Inflammatory macrophage treated with lipopolysaccharide for 1 hour (primary cell): ENCODE results near the gene COL27A1.
A peak's percentile ranks its signal among the peaks of the same experiment; 100 is the strongest.

Source experiments
- DNase-seq, 2 donors: peaks; one replicate each; pipeline ENCODE4 v3.0.0-alpha.2; 2020 to 2022

COL27A1 gene

GRCh38 chr9:114229295-114229694, 74.0 kb downstream of the COL27A1 start:
- DNase-seq = no peak

GRCh38 chr9:114230068-114230467, 74.7 kb downstream of the COL27A1 start:
- no peak for DNase-seq

- DNase-seq = no peak
Measured at GRCh38 chr9:114231273-114231672, 75.9 kb downstream of the COL27A1 start.

- DNase-seq = no peak
Measured at GRCh38 chr9:114231719-114232449, 76.5 kb downstream of the COL27A1 start.

GRCh38 chr9:114233491-114234185, 78.3 kb downstream of the COL27A1 start:
- no peak for DNase-seq

GRCh38 chr9:114235033-114235661, 79.8 kb downstream of the COL27A1 start:
- peak; percentile 6 to 16 for DNase-seq

- no peak for DNase-seq
Measured at GRCh38 chr9:114236391-114237138, 81.2 kb downstream of the COL27A1 start.

GRCh38 chr9:114237247-114237646, 81.9 kb downstream of the COL27A1 start:
- no peak for DNase-seq

GRCh38 chr9:114237781-114238180, 82.4 kb downstream of the COL27A1 start:
- DNase-seq = no peak

- DNase-seq = no peak
Measured at GRCh38 chr9:114238472-114238871, 83.1 kb downstream of the COL27A1 start.

GRCh38 chr9:114238891-114239875, 83.8 kb downstream of the COL27A1 start:
- peak; percentile 1 to 2 for DNase-seq

GRCh38 chr9:114240216-114240615, 84.9 kb downstream of the COL27A1 start:
- DNase-seq = no peak

- DNase-seq = no peak
Measured at GRCh38 chr9:114240647-114241558, 85.6 kb downstream of the COL27A1 start.

GRCh38 chr9:114242837-114243236, 87.5 kb downstream of the COL27A1 start:
- DNase-seq = no peak

- no peak for DNase-seq
Measured at GRCh38 chr9:114243240-114243639, 87.9 kb downstream of the COL27A1 start.

- DNase-seq = no peak
Measured at GRCh38 chr9:114244570-114244969, 89.2 kb downstream of the COL27A1 start.

- no peak for DNase-seq
Measured at GRCh38 chr9:114246558-114246957, 91.2 kb downstream of the COL27A1 start.

- DNase-seq = no peak
Measured at GRCh38 chr9:114247077-114247476, 91.7 kb downstream of the COL27A1 start.

- DNase-seq = no peak
Measured at GRCh38 chr9:114247491-114247890, 92.2 kb downstream of the COL27A1 start.

GRCh38 chr9:114248299-114248707, 93.0 kb downstream of the COL27A1 start:
- no peak for DNase-seq
